GM23338 (cell line): ENCODE results near the gene GPANK1. TPM values are rescaled to one million over a fixed set of nuclear protein-coding genes. Genes with fewer than 3 reads are reported as not detected.

Experiments
- CREB1 ChIP-seq: fragments of 250-450 bp; sonication (Bioruptor Pico); IDR thresholded peaks from 2 replicates; pipeline ENCODE4 v1.5.0; 2020; ENCODE audit warnings: low read depth, mild to moderate bottlenecking, moderate library complexity
- EZH2 ChIP-seq: fragments of 200-600 bp; sonication (generic); IDR thresholded peaks from one replicate; pipeline ENCODE4 v1.8.0; 2017; ENCODE audit warnings: antibody characterized with exemption, mild to moderate bottlenecking, low read depth; ENCODE audit not compliant: unreplicated experiment
- EZH2phosphoT487 ChIP-seq: fragments of 200-600 bp; sonication (generic); IDR thresholded peaks from one replicate; pipeline ENCODE4 v1.8.1; 2018; ENCODE audit warnings: antibody characterized with exemption; ENCODE audit not compliant: unreplicated experiment
- JUNB ChIP-seq: IDR thresholded peaks from one replicate; pipeline ENCODE4 v1.6.1; 2016; ENCODE audit warnings: antibody characterized with exemption; ENCODE audit not compliant: unreplicated experiment
- NANOG ChIP-seq: IDR thresholded peaks from 2 replicates; pipeline ENCODE4 v1.6.1; 2016; ENCODE audit warnings: antibody characterized with exemption, borderline replicate concordance
- POLR2AphosphoS5 ChIP-seq: IDR thresholded peaks from 2 replicates; pipeline ENCODE4 v1.6.1; 2016; ENCODE audit warnings: antibody characterized with exemption, low read depth
- STAT1 ChIP-seq: IDR thresholded peaks from one replicate; pipeline ENCODE4 v1.6.1; 2016; ENCODE audit warnings: antibody characterized with exemption; ENCODE audit not compliant: unreplicated experiment
- ZNF114 ChIP-seq: fragments of 250-450 bp; sonication (Bioruptor Pico); IDR thresholded peaks from 2 replicates; pipeline ENCODE4 v1.5.0; 2020; ENCODE audit warnings: mild to moderate bottlenecking, moderate library complexity
- ZNF331 ChIP-seq: fragments of 250-450 bp; sonication (Bioruptor Pico); IDR thresholded peaks from 2 replicates; pipeline ENCODE4 v1.5.0; 2020; ENCODE audit warnings: low read depth, mild to moderate bottlenecking, moderate library complexity
- ZNF462 ChIP-seq: fragments of 250-450 bp; sonication (Bioruptor Pico); IDR thresholded peaks from 2 replicates; pipeline ENCODE4 v1.5.0; 2020; ENCODE audit warnings: mild to moderate bottlenecking, moderate library complexity
- polyA plus RNA-seq: library from polyadenylated mRNA; unstranded; fragments of >200 nt; fragmentation: Nextera tagmentation; extraction: Ambion mirVana; gene quantifications from 2 replicates; pipeline ENCODE4 v1.2.1, GENCODE V29; 2016
- total RNA-seq: library from RNA; depleted of rRNA; stranded (reverse); fragments of >200 nt; shearing (Covaris generic); gene quantifications from 2 replicates; pipeline ENCODE4 v1.2.3, GENCODE V29; 2014

Gene GPANK1
- total and polyA plus RNA-seq, 2 experiments from 2014 or later, result 27.1 to 49.2 TPM

GRCh38 chr6:31681135-31681671 is 16.4 kb upstream of the GPANK1 start (continued):
- no peak for TF ChIP-seq ZNF462 (CRISPR knock-in tag)
- no peak for TF ChIP-seq EZH2
- no peak for TF ChIP-seq NANOG
- no peak for TF ChIP-seq EZH2phosphoT487
- no peak; the same call in 1 of the 2 replicates for TF ChIP-seq CREB1 (CRISPR knock-in tag)
- no peak for TF ChIP-seq JUNB
- no peak for TF ChIP-seq ZNF331 (CRISPR knock-in tag)
- TF ChIP-seq STAT1, result no peak
- TF ChIP-seq ZNF114 (CRISPR knock-in tag), result no peak
- TF ChIP-seq POLR2AphosphoS5, result no peak
